Cardiac muscle cell (in vitro differentiated cells and primary cell): ENCODE measurements around the gene KIAA1549. TPM values are rescaled to one million over a fixed set of nuclear protein-coding genes. Genes with fewer than 3 reads are reported as not detected.
"Not testable (repeated sequence)": the region's sequence is repeated elsewhere in the genome, so short reads cannot be mapped to it uniquely, and the experiment has no call there.

ENCODE experiments used
- DNase-seq, 2 donors: peaks; one replicate each; pipeline versions ENCODE4 v3.0.0 to v3.0.0-alpha.2; 2010 to 2017; ENCODE audit warnings: low read depth in 1 of 2, low spot score in 1 of 2
- H3K27ac ChIP-seq: fragments of 200-600 bp; sonication (generic); 2 replicates; pipeline ENCODE4 v1.5.1; 2016
- H3K27me3 ChIP-seq: fragments of 200-600 bp; sonication (generic); 2 replicates; pipeline ENCODE4 v1.6.0; 2016; ENCODE audit warnings: control low read depth
- H3K36me3 ChIP-seq: fragments of 200-600 bp; sonication (generic); 2 replicates; pipeline ENCODE4 v1.5.1; 2016; ENCODE audit warnings: control low read depth
- H3K4me1 ChIP-seq: fragments of 200-600 bp; sonication (generic); 2 replicates; pipeline ENCODE4 v1.8.1; 2017; ENCODE audit warnings: low read depth, mild to moderate bottlenecking, mixed run types
- H3K4me3 ChIP-seq: fragments of 200-600 bp; sonication (generic); 2 replicates; pipeline ENCODE4 v1.5.1; 2016; ENCODE audit warnings: mild to moderate bottlenecking
- H3K9me3 ChIP-seq: fragments of 200-600 bp; sonication (generic); 2 replicates; pipeline ENCODE4 v1.5.1; 2017; ENCODE audit warnings: low read depth, mild to moderate bottlenecking, control low read depth
- CTCF ChIP-seq: IDR thresholded peaks from 2 replicates; pipeline ENCODE4 v1.5.1; 2012; ENCODE audit warnings: low read depth, mild to moderate bottlenecking, low read length
- polyA plus RNA-seq: library from polyadenylated mRNA; unstranded; fragments of >200 nt; fragmentation: Nextera tagmentation; extraction: Ambion mirVana; gene quantifications from 2 replicates; pipeline ENCODE4 v1.2.1, GENCODE V29; 2016
- total RNA-seq: library from RNA; depleted of rRNA; stranded (reverse); fragments of >200 nt; gene quantifications from 2 replicates; pipeline ENCODE4 v1.2.3, GENCODE V29; 2016

Gene KIAA1549
- total RNA-seq (8.8 and 13.6 TPM in 2 replicates), polyA plus RNA-seq (7.5 and 8.8 TPM in 2 replicates)

DNA sequence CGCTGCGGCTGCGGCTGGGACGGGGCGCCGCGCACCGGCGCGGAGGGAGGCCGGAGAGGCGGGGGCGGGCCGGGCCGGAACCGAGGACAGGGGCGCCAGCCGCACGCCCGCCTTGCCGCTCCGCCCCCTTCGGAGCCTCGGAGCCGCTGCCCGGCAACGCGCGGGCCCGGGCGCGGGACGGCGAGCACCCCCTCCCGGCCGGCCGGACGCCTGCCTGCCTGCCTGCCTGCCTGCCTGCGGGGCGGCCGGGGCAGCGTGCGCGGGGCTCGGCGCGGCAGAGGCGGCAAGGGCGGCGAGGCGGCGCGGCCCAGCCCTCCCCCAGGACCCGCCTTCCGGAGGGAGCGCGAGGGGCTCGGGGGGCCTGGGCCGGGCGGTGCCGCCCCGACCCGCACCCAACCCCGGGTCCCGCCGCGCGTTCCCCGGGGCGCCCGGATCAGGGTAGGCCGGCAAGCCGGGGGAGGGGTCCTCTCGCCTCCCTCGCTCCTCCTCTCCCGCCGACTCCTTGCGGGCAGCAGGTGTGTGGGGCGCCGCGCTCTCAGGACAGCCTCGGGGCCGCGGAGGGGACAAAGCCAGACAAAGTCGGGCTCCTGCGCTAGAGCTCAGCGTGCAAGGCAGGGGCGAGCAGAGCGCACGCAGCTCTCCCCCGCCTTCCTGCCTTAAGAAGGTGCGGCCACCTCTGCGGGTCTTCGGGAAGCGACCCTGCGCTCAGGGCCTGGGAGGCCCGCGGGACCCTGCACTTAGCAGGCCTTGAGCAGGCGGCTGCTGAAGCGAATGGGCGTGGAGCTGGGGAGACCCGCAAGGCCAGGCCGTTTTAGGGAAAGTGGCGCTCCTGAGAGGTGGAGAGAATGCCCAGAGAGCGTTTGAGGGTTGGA lies at the start of gene KIAA1549:
KIAA1549 (minus strand) TSS at position 58 of the 872 bp plus-strand sequence. CDS start 120 bp downstream, outside the sequence.
- Histone ChIP-seq H3K4me3 (peak within 1 kb of the TSS; percentile 78), H3K27me3 (no peaks in the 10 kb centered on the region), H3K36me3 (no peaks in the 10 kb centered on the region), H3K9me3 (no peaks in the 10 kb centered on the region), H3K4me1 (peaks cover 10% of the 10 kb centered on the region), H3K27ac (peak within 1 kb of the TSS; percentile 67)
- no peak for TF ChIP-seq CTCF
- DNase-seq, result peak; percentile 76 to 87

- DNase-seq, result no peak
- no peaks in the 10 kb centered on the region for H3K9me3 ChIP-seq
Observed at GRCh38 chr7:139029353-139029752, 48.2 kb upstream of the KIAA1549 start.

DNA sequence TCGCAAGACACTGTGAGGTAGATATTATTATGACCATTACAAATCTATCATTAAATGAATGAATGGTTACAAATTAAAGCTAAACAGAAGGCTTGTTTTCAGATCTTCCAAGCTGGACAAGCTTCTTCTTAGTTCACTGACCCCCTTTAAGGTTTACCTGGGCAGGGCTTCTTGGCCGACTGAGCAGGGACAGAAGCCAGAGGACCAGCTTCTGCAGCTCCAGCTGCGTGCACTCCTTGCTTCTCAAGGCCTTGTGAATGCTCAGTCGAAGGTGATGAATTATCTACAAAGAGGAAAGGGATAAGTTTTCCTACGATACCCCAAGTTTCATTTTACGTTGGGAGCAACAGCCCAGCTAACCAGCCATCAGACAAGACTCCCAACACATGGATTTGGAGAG lies 45.4 kb upstream of the KIAA1549 start:
- H3K36me3 ChIP-seq, result no peaks in the 10 kb centered on the region
- no peaks in the 10 kb centered on the region for H3K4me1 ChIP-seq
- H3K9me3 ChIP-seq, result no peaks in the 10 kb centered on the region
- H3K27me3 ChIP-seq, result no peaks in the 10 kb centered on the region
- no peak overlapping the region for H3K4me3 ChIP-seq
- no peak for TF ChIP-seq CTCF
- DNase-seq, result no peak
- H3K27ac ChIP-seq, result no peak overlapping the region

More at GRCh38 chr7:139029353-139029752, 48.2 kb upstream of the KIAA1549 start:
- no peaks in the 10 kb centered on the region for H3K4me1 ChIP-seq
- no peaks in the 10 kb centered on the region for H3K27me3 ChIP-seq
- TF ChIP-seq CTCF, result no peak
- no peak overlapping the region for H3K27ac ChIP-seq
- no peaks in the 10 kb centered on the region for H3K36me3 ChIP-seq
- H3K4me3 ChIP-seq, result no peak overlapping the region

GRCh38 chr7:139025861-139026260 lies 44.7 kb upstream of the KIAA1549 start:
- H3K27me3 ChIP-seq, H3K27ac ChIP-seq, DNase-seq, H3K36me3 ChIP-seq, H3K4me3 ChIP-seq, H3K9me3 ChIP-seq, H3K4me1 ChIP-seq: not testable (repeated sequence)

DNA sequence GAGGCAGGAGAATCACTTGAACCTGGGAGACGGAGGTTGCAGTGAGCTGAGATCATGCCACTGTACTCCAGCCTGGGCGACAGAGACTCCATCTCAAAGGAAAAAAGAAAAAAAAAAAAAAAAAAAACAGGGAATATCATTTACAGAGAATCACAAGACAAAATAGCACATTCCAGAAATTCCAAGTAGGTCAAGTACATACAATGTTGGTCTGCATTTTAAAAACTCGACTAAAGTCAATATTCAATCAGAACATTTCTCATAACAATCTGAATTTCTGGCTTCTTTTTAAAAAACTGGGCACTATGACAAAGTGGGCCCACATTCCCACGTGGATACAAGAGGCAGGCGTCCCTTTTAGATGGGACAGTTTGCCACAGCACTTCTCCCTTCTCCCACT lies 41.9 kb upstream of the KIAA1549 start:
- no peak overlapping the region for H3K27ac ChIP-seq
- no peak for DNase-seq
- H3K9me3 ChIP-seq, result no peaks in the 10 kb centered on the region

More for the DNA sequence above, 41.9 kb upstream of the KIAA1549 start:
- Histone ChIP-seq H3K36me3 (no peaks in the 10 kb centered on the region), H3K4me1 (no peaks in the 10 kb centered on the region), H3K27me3 (no peaks in the 10 kb centered on the region), H3K4me3 (no peak overlapping the region)
- no peak for TF ChIP-seq CTCF
